Endodermal cell (in vitro differentiated cells): ENCODE results near the gene GALNT16. TPM values are rescaled to one million over a fixed set of nuclear protein-coding genes. Genes with fewer than 3 reads are reported as not detected.

ENCODE experiments used
- DNase-seq: peaks from one replicate; pipeline ENCODE4 v3.0.0-alpha.2; 2017
- H3K27ac ChIP-seq: 2 replicates; pipeline ENCODE4 v1.5.1; 2013; ENCODE audit warnings: mild to moderate bottlenecking, low read depth, low read length, moderate library complexity
- H3K27me3 ChIP-seq: 2 replicates; pipeline ENCODE4 v1.6.1; 2013; ENCODE audit warnings: mild to moderate bottlenecking, low read length, moderate library complexity; ENCODE audit not compliant: insufficient read depth, control insufficient read depth, poor library complexity, severe bottlenecking
- H3K36me3 ChIP-seq: 2 replicates; pipeline ENCODE4 v1.7.0; 2013; ENCODE audit warnings: mild to moderate bottlenecking, low read length, moderate library complexity; ENCODE audit not compliant: control insufficient read depth, insufficient read depth
- H3K4me1 ChIP-seq: one replicate; pipeline ENCODE4 v1.7.0; 2013; ENCODE audit warnings: low read length; ENCODE audit not compliant: control insufficient read depth, insufficient read depth
- H3K4me3 ChIP-seq: 2 replicates; pipeline ENCODE4 v1.5.1; 2013; ENCODE audit warnings: mild to moderate bottlenecking, low read length, moderate library complexity
- H3K9ac ChIP-seq: 2 replicates; pipeline ENCODE4 v1.6.1; 2013; ENCODE audit warnings: mild to moderate bottlenecking, low read length, moderate library complexity; ENCODE audit not compliant: poor library complexity, severe bottlenecking; ENCODE audit errors: extremely low read depth
- H3K9me3 ChIP-seq: 2 replicates; pipeline ENCODE4 v1.6.1; 2013; ENCODE audit warnings: mild to moderate bottlenecking, low read length, moderate library complexity; ENCODE audit not compliant: control insufficient read depth
- H3K27ac Mint-ChIP-seq: 2 replicates; pipeline ENCODE4 v1.8.0; 2020; ENCODE audit warnings: mixed read lengths
- H3K27me3 Mint-ChIP-seq: 2 replicates; pipeline ENCODE4 v1.8.0; 2021; ENCODE audit warnings: mild to moderate bottlenecking, mixed read lengths; ENCODE audit not compliant: insufficient read depth
- H3K36me3 Mint-ChIP-seq: 2 replicates; pipeline ENCODE4 v1.8.0; 2020; ENCODE audit warnings: low read depth, mixed read lengths
- H3K4me1 Mint-ChIP-seq: 2 replicates; pipeline ENCODE4 v1.8.0; 2020; ENCODE audit warnings: mixed read lengths
- H3K4me3 Mint-ChIP-seq: 2 replicates; pipeline ENCODE4 v1.8.0; 2020; ENCODE audit warnings: mild to moderate bottlenecking, moderate library complexity, mixed read lengths
- H3K9me3 Mint-ChIP-seq: 2 replicates; pipeline ENCODE4 v1.8.0; 2020; ENCODE audit warnings: mild to moderate bottlenecking, mixed read lengths
- WGBS, 2 experiments: methylation state at CpG; one replicate each; pipeline versions ENCODE4 v1.1.5 to v1.1.7; 2013; ENCODE audit warnings: missing lambda C conversion rate in 2 of 2, mixed read lengths in 1 of 2; ENCODE audit not compliant: insufficient coverage in 1 of 2, insufficient read length in 1 of 2; 5-methylcytosine and 5-hydroxymethylcytosine counted together
- total RNA-seq, 2 donors: library from RNA; stranded (reverse); fragmentation: NEBNext Ultra II Directional in 1 of 2; extraction: Animal tissue kit (Norgen Biotek cat#: 25700) in 1 of 2; gene quantifications; 2 replicates in 1 of 2; 3 replicates in 1 of 2; pipeline ENCODE4 v1.2.1, GENCODE V29; 2021
- TF ChIP-seq, protein P1 (sequence below): fragments of 200-600 bp; sonication (generic); conservative IDR thresholded peaks from 2 replicates; pipeline ENCODE4 v1.5.0; 2021; ENCODE audit warnings: antibody characterized with exemption, mild to moderate bottlenecking

The GALNT16 gene
- total RNA-seq, 2 donors from 2014 or later: 2.2 to 8.0 TPM

DNA sequence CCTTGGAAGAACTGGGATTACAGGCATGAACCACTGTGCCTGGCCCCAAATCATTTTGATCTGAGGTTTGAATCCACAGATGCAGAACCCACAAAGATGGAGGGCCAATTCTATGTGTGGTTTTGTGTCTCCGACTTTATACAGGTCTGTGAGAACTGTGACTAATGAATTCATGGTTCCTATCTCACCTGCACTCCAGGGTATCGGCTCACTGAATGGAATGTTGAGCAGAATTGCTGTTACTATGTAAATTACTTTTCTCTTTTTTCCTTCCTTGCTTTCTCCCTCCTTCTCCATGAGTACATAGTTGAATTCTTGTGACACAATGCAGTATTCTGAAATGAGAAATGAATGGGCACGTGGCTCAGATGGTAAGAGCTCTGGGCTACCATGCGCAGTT is 21.1 kb upstream of the GALNT16 start:
- TF ChIP-seq, protein P1, sequence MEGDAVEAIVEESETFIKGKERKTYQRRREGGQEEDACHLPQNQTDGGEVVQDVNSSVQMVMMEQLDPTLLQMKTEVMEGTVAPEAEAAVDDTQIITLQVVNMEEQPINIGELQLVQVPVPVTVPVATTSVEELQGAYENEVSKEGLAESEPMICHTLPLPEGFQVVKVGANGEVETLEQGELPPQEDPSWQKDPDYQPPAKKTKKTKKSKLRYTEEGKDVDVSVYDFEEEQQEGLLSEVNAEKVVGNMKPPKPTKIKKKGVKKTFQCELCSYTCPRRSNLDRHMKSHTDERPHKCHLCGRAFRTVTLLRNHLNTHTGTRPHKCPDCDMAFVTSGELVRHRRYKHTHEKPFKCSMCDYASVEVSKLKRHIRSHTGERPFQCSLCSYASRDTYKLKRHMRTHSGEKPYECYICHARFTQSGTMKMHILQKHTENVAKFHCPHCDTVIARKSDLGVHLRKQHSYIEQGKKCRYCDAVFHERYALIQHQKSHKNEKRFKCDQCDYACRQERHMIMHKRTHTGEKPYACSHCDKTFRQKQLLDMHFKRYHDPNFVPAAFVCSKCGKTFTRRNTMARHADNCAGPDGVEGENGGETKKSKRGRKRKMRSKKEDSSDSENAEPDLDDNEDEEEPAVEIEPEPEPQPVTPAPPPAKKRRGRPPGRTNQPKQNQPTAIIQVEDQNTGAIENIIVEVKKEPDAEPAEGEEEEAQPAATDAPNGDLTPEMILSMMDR: no peak
- H3K27ac ChIP-seq: no peak overlapping the region
- no peak for DNase-seq
- Mint-ChIP-seq H3K27ac (no peak overlapping the region), H3K27me3 (no peaks in the 10 kb centered on the region), H3K4me1 (peaks cover 4% of the 10 kb centered on the region), H3K9me3 (no peaks in the 10 kb centered on the region), H3K4me3 (no peak overlapping the region), H3K36me3 (peaks cover 52% of the 10 kb centered on the region)
- peaks cover 65% of the 10 kb centered on the region for H3K36me3 ChIP-seq
- WGBS, 2 experiments: 92 to 100% methylated on average over 1 to 4 of the region's 4 CpGs
- H3K9ac ChIP-seq: no peak overlapping the region
- H3K9me3 ChIP-seq: no peaks in the 10 kb centered on the region
- no peaks in the 10 kb centered on the region for H3K4me1 ChIP-seq
- no peaks in the 10 kb centered on the region for H3K27me3 ChIP-seq
- H3K4me3 ChIP-seq: no peak overlapping the region

DNA sequence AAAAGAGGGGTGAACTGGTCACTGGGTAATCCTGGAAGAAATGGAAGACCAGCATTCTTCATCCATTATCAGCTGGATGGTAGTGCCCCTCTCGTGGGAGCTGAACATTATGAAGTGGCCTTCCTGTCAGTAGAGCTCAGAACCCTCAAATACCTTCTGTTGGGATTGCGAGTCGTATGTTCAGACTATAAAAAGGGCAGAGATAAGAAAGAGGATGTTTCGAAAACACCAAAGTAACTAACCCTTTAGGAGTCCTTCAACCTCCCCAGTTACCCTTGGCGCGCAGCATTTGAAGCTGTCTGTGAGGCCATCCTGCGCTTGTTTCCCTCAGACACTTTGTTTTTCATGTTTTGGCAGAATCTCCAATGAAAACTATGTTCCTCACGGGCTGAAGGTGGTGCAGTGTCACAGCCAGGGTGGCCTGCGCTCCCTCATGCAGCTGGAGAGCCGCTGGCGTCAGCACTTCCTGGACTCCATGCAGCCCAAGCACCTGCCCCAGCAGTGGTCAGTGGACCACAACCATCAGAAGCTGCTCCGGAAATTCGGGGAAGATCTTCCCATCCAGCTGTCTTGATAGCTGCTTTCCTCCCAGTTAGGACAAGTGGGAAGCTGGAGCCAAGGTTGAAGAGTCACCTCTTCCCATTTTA is 19.3 kb upstream of the GALNT16 start:
- no peak overlapping the region for H3K4me3 ChIP-seq
- DNase-seq: no peak
- H3K4me1 ChIP-seq: no peaks in the 10 kb centered on the region
- H3K9ac ChIP-seq: no peak overlapping the region
- Mint-ChIP-seq H3K36me3 (peaks cover 37% of the 10 kb centered on the region), H3K4me3 (no peak overlapping the region), H3K4me1 (peaks cover 4% of the 10 kb centered on the region), H3K27ac (peak overlapping the region; percentile 29), H3K9me3 (no peaks in the 10 kb centered on the region), H3K27me3 (no peaks in the 10 kb centered on the region)
- H3K9me3 ChIP-seq: no peaks in the 10 kb centered on the region
- H3K27me3 ChIP-seq: no peaks in the 10 kb centered on the region
- 92 to 96% methylated on average over 11 to 13 of the region's 13 CpGs for WGBS, 2 experiments
- TF ChIP-seq, protein P1: no peak
- peaks cover 49% of the 10 kb centered on the region for H3K36me3 ChIP-seq
- H3K27ac ChIP-seq: no peak overlapping the region

DNA sequence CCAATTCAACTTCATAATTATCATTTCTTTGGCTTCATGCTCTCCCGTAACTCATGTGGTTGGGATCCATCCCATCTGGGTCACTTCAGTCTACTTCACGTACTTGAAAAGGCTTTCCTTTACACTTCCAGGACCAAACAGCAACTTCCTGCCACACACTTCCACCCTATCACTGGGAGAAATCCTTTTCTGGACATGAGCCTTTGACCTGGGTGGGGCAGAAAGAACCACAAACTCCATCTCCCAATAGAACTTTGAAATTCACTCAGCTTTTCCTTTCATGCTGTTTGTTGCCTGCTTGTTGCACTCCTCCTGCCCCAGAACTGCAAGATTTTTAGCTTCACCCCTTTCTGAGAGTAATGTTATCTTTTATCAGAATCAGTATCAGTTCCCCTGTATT is 18.4 kb upstream of the GALNT16 start:
- no peak overlapping the region for H3K27ac ChIP-seq
- no peaks in the 10 kb centered on the region for H3K9me3 ChIP-seq
- no peaks in the 10 kb centered on the region for H3K27me3 Mint-ChIP-seq
- H3K27ac Mint-ChIP-seq: no peak overlapping the region
- H3K4me3 ChIP-seq: no peak overlapping the region
- no peak overlapping the region for H3K4me3 Mint-ChIP-seq
- H3K36me3 ChIP-seq: peaks cover 44% of the 10 kb centered on the region
- TF ChIP-seq, protein P1: no peak
- H3K9me3 Mint-ChIP-seq: no peaks in the 10 kb centered on the region
- no peaks in the 10 kb centered on the region for H3K27me3 ChIP-seq
- 89 to 100% methylated on average over 1 to 2 of the region's 2 CpGs for WGBS, 2 experiments
- H3K4me1 Mint-ChIP-seq: peaks cover 4% of the 10 kb centered on the region
- DNase-seq: no peak
- no peaks in the 10 kb centered on the region for H3K4me1 ChIP-seq
- H3K9ac ChIP-seq: no peak overlapping the region
- peaks cover 30% of the 10 kb centered on the region for H3K36me3 Mint-ChIP-seq
